Smooth muscle cell of the brain vasculature (primary cell): Measurements from ENCODE around the gene LNX1.

Experiments used
- DNase-seq: peaks from one replicate; pipeline ENCODE4 v3.0.0-alpha.2; 2012; ENCODE audit warnings: low read depth, low spot score

LNX1 gene

DNA sequence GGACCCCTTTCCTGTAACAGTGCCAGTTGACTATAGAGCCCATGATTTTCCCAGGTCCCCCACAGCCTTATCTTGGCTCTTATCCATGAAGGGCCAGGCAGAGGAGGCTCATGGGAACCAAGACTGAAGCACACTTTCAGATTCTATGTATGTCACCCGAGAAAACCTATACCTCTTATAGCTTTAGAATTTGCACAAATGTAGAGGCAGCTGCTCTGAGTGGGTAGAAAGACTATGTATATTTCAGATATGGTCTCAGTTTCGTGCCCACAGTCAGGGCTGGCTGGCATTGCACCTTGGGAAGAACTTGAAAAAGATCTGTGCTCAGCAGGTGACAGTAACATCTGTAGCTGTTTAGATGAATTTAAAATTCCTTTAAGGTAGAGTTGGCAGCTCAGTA, 8.3 kb upstream of the LNX1 start:
- no peak for DNase-seq

DNA sequence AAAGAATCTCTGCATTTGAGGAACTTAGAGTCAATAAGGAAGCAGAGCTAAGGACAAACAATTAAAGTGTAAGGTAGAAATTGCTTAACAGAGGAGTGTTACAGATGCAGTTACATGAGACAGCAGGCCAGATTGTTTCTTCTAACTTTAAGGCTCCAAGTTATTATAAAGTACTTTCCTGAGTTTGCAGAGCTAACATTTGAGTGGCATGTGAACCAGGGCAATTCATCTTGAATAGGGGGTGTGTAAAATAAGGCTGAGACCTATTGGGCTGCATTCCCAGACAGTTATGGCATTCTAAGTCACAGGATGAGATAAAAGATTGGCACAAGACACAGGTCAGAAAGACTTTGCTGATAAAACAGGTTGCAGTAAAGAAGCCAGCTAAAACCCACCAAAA, 7.6 kb upstream of the LNX1 start:
- no peak for DNase-seq

DNA sequence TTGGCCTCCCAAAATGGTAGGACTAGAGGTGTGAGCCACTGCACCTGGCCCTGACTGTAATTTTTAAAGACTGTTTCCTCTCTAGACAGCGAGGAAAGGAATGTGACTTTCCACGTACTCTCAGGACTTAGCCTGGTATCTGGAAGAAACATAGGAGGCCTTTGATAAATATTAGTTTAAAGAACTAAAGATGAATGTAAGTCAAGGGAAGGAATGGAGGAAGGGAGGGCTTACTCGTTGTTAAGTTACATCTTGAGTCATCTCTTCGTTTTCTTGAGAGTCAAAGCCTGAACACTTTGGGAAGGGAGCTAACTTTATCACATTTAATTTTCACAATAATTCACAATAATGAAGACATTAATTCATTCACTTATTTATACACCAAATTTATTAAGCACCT, 7.2 kb upstream of the LNX1 start:
- no peak for DNase-seq

DNA sequence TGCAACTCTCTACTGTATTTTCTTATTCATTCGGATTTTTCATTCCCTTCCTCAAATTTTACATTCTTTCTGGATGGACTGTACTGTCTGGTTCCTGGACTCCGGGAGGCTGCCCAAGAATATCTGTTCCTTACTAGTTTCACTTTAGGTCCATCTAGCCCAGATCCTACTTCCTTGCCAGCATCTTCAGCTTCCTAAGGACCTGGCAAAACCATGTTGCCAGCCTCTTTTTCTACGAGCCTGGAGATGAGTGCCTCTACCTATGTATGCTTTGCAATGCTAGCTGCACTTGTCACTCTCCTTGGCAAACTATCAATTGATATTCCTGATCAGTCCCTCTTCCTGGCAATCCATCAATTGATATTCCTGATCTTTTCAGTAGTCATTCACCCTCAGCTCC, 5.6 kb upstream of the LNX1 start:
- DNase-seq = no peak

DNA sequence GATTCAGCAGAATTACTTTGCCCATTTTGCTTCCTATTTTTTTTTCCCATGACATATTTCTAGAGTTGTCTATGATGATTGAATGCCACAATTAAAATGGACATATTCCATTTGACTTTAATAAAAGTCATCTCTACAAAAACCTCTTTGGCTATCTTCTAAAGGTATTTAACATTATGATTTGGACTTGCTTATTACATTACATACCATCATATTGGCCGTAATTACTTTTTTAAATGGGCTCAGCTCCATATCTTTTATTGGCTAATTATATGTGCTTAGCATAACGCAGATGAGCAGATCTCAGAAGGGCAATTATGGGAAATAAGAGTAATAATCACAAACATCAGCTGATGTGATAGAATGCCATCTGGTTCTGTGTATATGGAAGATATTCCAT, 4.5 kb upstream of the LNX1 start:
- no peak for DNase-seq

DNA sequence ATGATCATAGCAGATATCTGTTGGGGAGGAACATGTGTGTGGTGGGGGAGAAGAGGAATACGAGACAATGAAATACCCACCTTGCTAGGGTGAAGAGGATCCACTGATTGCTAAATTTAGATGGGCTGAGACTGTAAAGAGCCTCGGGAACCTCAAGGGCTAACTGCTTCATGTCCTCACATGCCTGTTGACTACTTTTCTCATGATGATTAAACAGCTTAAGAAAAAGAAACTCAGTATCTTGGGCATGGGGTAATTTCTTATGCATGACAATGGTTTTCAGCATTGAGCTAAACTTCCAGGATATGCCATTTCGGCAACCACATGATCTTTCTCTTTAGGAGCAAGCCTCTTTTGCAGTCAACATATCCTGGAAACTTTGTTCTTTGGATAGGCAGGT, 3.9 kb upstream of the LNX1 start:
- DNase-seq = no peak

DNA sequence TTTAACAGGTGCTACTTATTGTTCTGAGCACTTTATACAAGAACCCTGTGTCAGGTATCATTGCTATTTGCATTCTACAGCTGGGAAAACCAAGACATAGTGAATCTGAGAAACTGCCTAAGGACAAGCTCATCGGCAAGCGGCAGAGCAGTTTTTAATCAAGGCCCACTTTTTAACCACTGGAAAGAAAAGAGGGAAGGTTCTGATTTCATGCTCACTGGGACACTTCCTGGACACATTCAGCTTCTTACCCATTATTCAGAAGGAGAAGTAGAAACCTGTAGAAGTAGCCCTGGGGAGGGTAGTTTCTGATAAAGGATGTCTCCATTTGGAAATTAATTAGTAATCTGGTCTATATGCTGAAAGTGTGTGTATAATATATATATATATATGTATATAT, 2.5 kb upstream of the LNX1 start:
- DNase-seq = no peak

DNA sequence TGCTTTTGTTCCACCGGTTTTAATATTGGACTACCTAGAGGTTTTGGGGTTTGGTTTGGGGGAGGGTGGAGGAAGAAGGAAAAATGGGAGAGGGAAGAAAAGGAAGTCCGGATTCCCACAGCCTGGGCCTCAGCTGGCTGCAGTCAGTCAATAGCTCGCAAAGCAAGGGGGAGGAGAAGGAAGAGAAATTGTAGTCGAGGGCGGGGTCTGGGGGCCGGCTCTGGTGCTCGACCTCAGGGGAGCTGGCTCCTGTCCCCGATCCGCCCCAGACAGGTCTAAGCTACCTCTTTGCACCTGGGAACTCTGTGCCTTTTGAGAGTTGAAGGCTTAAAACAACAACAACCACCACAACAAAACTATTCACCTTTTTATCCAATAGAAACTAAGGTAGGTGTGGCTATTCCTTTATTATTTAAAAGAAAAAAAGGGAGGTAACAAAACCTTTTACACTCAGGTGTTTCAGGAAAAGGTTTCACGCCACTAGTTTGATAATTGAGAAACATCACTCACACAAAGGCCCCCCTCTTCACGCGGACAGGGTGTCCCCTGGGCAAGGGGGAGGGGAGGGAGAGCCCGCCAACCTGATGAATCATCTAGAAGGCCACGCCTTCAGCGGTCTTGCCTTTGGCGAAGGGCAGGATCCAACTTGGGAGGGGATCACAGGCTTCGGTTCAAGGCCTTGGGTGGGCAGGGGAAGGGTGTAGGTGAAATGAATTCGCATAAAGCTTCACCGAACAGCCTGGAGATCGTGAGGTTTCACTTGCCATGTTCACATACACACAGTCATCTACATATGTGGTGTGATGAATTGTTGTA, 1.6 kb upstream of the LNX1 start:
- no peak for DNase-seq

DNA sequence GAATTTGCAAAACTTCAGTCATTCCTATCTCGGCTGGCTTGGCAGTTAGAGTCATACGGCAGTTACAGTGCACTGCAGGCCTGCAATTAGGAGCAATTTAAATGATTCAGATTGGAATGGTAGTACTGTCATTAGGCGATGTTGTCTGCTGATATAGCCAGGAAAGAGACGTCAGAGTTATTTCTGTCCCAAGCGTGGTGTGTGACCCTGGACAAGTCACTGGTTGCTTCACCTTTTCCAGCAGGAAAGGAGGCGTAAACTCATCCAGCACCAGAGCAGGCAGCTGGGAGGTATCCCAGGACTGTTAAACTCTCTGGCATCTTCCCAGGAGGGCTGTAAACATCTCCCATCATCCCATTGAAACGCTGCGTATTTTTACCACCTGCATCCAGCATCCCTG, 836 bp upstream of the LNX1 start:
- no peak for DNase-seq

DNA sequence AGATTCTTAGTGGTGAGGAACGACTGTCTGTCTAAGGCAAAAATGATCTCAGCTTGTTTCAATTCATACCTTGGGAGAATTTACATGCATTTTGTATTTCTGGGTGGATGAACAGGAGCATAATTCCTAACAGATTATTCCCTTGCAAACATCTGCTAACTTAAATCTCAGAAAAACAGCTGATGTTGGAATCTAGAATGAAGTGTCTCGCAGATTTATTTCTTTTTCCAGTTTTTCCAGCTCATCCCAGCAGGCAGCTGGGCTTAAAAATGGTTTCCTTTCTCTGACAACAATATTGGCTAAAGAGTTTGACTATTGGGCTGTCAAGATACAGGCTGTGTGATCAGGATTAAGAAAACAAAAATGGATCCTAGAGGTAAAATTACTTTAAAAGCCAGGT, 1.1 kb downstream of the LNX1 start:
- DNase-seq = no peak

DNA sequence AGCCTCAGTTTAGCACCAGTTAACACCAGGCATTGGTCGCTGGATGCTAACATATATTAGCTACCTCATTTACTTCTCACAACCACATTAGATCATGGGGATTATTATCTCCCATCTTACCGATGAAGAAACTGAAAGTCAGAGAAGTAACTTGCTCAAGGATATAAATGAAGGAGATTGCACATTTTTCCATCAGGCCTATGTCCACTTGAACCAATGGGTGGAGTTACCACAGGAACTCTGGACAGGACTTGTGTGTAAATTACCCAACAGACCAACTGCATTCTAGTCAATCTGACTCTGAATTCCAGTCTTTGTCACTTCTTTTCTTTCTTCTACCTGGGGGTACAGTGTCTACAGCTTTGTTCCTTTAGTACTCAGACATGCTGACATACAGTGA, 1.8 kb downstream of the LNX1 start:
- DNase-seq = no peak

DNA sequence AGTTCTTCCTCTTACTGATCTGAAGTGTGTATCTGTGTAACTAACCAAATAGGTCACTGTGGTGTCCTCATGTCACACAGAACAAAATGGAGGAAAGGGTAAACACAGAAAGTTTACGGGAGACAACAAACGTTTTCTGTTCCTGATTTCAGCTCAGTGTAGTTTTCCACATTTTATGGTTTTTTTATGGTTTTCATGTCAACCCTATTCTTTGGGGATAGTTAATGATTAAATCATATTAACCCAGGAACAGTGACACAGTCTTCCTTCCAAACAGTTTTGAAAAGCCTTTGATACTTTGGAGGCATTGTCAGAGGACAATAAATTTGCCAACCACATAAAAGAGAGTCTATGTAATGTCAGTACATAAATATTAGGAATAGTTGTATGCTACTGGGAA, 4.2 kb downstream of the LNX1 start:
- no peak for DNase-seq

DNA sequence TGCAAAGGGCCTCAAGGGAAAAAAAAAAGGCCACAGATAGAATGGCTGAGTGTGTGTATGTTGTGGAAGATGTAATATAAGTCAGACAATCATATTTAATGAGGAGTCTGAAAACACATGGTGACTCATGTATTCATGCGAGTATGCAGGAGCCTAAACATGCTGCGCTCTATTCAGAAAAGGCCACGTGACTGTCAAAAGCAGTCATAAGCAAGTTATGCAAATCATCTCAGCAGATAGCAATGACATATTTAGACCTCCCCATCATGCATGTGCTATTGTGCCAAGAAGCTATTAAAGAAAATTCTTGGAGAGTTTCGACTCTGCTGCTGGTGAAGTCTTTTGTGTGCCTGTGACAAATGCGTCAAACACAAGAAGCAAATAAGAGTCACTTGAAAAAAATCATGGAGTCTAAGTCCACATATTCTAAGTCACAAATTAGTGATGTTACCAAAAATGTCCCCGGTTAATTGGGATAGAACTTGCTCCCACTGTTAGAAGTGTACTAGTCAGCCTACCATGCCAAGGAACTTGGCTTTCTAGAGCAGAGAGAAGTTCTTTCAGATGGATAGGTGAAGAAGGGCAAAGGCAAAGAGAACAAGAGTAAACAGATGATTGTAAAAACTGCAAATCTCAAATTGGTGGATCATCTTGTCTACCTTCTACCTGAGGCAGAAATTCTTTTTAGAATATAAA, 5.0 kb downstream of the LNX1 start:
- DNase-seq = no peak

DNA sequence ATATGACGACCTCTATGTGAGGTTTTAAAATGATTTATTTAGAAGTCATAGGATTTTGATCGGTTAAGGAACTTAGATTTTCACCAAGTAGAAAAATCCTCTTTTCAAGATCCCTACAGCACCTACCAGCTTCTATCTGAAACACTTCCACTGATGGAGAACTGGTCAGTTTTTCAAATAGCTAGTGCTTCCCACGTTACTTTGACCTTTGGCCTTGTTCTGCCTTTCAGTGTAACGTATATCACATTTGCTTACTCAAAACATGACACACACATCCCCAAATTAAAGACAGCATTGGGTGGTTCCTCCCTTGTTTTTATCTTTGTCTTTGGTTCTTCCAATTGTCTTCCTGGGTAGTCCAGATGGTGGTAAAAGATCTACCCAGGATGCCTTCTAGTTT, 6.6 kb downstream of the LNX1 start:
- DNase-seq = no peak

DNA sequence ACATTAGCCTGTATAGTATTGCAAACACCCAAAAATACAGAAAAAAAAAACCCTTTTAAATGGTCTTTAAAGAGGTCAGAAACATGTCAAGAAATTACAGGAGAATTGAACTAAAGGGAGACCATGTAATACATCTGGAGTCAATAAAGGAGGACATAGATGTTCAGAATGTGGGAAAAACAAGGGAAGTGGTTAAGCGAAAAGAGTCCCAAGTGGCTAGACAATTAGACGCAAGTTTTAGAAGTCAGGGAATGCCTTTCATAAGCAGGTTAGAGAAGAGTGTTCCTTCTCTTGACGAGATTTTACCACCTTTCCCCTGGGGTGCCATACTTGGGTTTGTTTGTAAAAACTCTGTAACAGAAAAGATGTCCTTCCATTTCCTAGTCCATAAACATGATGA, 7.8 kb downstream of the LNX1 start:
- DNase-seq = no peak

DNA sequence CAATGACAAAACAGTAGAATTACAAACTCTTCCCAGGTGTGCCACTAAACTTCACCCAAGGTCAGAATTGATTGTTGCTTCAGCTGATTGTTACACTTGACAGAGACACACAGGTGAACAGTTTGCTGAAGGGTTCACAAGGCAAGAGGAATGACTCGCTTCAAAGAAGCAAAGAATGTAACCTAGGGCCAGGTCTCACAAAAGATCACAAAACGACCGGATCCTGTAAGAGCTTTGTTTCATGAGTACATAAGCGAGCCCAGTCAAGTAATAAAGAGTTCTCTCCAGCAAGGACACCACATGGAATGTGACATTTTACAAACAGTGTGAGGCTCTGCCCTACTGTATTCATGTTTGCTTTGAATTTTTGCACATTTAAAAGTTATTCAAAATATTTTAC, 9.1 kb downstream of the LNX1 start:
- DNase-seq = no peak

DNA sequence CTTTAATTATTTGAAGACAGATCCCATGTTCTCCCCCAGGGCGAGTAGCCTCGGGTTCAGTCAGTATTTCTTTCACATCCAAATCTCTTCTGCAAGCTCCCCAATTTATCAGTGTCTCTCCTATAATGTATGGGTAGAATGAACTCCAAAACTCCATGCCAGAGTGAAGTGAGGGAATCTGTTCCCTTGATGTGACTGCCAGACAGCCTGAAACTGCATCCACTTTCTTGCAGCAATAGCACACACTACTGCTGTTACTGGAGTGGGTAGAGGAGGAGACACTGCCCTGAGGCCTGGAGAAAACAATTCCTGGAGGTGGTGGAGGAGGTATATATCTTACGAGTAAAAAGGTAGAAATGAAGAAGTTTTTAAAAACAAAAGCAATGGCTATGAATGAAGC, 11.0 kb downstream of the LNX1 start:
- no peak for DNase-seq

DNA sequence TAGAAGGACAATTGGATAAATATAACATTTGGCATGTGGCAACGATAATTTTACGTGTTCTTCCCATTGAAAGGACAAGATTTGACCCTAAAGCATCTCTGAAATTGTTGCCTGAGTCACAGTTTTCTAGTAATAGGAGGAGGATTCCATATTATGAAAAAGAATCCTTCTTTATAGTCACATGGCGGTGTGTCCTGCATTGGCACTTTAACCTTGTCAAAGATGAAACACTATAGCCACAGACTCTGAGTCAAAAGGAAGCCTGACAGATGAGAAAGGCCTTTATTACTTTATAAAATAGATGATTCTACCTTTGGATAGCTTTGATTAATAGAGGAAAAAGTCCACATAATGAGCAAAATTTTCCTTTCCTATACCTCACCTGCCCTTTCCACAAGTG, 11.5 kb downstream of the LNX1 start:
- no peak for DNase-seq

DNA sequence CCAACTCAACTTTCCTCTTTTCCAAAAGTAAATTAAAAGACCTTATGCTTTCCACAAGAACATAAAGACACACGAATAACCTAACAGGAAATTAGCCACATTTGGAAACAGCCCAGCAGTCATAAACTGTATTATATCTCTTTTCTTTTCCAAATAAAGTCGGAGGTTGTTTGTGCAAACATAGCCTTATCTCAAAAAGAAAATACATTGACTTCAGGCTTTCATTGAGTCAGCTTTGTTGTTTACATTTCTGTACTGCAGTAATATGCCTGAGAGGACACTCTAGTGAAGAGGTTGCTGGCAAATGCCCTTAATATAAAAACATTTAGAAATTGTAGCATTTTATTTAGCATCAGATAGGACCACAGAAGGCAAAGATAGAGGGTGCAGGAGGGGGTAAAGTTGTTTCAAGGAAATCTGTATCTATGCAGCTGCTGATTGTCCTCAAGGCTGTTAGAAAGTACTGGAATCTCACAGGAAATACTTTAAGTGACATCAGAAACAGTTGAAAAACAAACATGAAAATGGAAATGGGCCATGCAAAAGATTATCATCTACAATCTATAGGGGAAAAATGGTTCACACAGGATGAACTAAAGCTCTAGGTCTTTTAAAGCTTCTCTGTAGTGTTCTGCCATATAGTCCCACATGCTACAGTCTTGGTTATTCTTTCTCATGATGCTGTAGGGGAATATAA, 14.5 kb downstream of the LNX1 start:
- DNase-seq = no peak

DNA sequence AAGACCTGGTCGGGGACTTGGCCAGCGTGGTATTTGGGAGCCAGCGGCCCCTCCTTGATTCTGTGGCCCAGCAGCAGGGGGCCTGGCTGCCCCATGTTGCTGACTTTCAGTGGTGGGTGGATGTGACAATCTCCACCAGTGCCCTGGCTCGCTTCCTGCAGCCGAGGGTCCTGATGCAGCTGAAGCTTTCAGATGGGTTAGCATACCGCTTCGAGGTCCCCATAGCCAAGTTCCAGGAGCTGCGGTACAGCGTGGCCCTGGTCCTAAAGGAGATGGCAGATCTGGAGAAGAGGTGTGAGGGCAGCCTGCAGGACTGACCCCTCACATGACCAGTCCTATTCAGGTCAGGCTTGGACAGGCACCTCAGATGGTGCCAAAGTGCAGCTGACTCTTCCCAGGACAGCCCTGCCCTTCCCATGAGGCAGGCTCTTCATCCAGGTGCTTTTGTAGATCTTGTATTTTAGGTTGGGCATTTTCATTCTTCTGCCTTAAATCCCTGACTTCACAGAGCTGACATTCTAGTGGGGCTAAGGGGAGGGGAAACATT, 15.1 kb downstream of the LNX1 start:
- DNase-seq = no peak

DNA sequence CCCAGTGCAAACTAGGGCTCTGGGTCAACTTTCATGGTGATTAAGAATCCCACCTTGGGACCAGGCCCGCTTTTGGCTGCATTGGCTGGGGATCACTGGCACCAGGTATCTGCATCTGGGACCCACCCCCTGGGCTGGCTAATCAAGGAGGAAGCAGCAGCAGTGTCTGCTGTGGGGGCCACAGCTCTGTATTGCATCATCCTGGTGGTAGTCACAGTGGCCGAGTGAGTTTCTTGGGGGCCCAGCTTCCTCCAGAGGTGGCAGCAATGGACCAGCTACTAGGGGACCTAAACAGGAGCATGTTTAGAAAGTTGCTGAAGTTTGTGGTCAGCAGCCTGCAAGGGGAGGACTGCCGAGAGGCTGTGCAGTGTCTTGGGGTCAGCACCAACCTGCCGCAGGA, 15.7 kb downstream of the LNX1 start:
- DNase-seq = no peak

DNA sequence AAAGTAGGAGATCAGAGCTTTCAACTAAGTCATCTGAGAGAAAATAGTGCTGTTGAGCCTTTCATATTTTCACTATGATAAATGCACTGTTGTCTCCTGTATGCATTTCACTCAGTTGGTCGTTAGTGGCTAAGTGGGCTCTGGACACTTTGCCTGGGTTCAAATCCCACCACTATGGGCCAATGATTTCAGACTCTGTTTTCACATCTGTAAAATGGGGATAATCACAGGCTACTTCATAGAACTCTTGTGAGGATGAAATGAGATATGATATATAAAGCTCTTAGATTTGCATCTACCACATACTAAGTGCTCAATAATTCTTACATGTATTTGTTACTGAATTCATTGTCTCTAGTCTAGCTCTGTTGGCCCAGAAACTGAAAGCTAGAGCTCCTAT, 16.8 kb downstream of the LNX1 start:
- no peak for DNase-seq

DNA sequence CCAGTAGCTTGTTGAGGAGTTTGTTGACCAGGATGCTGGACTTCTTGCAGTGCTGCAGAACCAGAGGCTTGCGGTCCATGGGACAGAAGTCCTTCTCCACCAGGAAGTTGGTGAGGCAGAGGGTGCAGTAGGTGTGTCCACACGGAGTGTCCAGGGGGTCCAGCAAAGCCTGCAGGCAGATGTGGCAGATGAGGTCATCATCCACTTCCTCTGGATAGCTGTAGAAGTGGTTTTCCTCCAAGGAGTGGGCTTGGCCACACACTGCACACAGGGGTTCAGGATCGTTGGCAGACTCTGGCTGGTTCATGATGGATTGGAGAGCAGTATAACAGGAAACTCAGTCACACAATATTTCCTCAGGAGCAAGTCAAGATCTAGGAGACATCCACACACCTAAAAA, 17.6 kb downstream of the LNX1 start:
- DNase-seq = no peak
